HG02610 (cell line): ENCODE results near the gene GPA33.

Experiments
- ATAC-seq: cut with Tn5 transposase; IDR thresholded peaks from one replicate; pipeline ENCODE4 v1.9.1; 2021; ENCODE audit warnings: mild to moderate bottlenecking, moderate library complexity; ENCODE audit not compliant: unreplicated experiment

The GPA33 gene

GRCh38 chr1:167090314-167090942, at the start of gene GPA33:
Gene GPA33 (minus strand): TSS chr1:167090377. CDS start chr1:167090287, 90 bp downstream.
- peak; percentile 83 for ATAC-seq

- no peak for ATAC-seq
These were observed 48.5 kb upstream of the GPA33 start for GRCh38 chr1:167138703-167139102.

DNA sequence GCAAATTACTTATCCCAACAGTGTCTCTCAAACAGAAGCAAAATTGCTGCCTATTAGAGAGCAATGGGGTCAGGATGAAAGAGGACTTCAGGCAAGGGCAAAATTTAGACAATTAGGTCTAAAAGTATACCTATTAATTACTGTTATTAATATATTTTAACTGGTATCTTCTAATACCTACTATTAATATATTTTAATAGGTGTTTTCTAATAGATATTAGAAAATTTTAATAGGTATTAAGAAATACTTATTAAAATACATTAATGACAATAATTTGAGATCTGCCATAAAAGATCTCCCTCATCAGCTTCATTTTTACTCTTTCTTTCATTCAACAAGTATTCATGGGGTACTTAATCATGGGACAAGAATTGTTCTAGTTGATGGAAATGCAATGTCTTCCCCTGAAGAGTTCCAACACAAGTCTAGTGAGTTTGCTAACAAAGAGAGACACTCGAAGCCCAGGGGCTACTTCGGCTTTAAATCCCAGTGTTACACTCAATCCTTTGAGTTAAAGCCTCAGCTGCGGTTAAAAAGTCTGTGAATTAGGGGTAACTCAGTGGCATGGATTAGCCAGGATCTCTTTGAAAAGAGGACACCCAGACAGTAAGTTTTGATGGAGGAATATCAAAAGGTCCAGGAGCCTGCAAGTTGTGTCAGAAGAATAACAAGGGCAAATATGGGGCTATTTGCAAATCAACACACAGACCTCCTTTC, 47.8 kb upstream of the GPA33 start:
- ATAC-seq: no peak

- no peak for ATAC-seq
These were observed 47.2 kb upstream of the GPA33 start for GRCh38 chr1:167137332-167137781.

- no peak for ATAC-seq
These were observed 46.6 kb upstream of the GPA33 start for GRCh38 chr1:167136806-167137205.

GRCh38 chr1:167136191-167136614, 46.0 kb upstream of the GPA33 start:
- no peak for ATAC-seq

DNA sequence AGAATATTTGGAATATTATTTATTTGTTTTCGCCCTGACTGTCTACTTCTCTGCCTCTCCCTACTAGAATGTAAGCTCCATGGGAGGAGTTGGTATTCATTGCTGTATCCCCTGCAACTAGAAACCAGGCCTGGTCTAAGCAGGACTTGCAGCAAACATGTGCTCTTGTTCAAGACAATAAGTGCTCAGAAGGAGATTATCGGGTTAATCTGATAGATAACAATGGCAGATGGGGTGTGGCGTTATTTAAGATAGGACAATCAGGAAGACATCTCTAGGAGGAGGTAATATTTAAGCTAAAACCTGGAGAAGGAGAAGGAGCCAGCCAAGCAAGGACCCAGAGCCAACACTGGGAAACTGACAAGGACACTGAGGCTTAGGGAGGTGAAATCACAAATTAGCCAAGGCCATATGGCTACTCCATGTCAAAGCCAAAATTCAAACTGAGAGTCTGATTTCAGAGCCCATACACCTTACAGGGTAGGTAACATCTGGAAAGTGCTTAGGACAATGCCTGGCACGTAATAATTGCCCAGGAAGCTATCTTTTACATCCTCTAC, 45.2 kb upstream of the GPA33 start:
- ATAC-seq: no peak

DNA sequence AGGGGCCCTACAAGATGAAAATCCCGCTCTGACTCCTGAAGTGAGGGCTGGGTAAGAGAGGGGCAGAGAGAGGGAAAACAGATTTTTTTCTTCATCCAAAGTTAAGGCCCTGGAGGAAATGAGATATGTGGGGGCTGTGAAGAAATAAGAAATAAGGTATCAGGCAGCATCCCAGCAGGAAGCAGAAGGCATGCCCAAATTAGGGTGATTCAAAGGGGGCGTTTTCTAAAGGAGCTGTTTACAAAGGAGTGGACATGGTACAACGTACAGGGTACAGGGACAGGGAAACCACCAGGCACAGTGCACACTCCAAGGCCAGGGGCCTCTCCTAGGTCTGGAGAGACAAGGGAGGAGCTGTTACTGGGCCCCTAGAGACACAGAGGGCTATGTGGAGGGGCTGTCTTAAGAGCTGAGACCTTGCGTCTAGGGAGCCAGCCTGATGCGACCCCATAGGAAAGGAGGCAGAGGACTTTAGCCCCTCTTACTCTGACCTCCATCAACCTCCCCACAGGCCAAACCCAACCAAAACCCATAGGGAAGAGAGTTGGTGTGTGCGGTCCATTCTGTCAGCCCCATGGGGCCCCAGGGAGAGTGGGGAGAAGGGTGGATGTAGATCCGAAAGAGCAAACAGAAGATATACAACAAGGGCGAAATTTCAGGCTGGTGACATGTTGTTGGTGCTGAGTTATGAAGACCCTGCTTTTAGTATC, 42.3 kb upstream of the GPA33 start:
- no peak for ATAC-seq

GRCh38 chr1:167130829-167131510, 40.8 kb upstream of the GPA33 start:
- no peak for ATAC-seq

- ATAC-seq: no peak
These were observed 38.4 kb upstream of the GPA33 start for GRCh38 chr1:167128261-167129227.

DNA sequence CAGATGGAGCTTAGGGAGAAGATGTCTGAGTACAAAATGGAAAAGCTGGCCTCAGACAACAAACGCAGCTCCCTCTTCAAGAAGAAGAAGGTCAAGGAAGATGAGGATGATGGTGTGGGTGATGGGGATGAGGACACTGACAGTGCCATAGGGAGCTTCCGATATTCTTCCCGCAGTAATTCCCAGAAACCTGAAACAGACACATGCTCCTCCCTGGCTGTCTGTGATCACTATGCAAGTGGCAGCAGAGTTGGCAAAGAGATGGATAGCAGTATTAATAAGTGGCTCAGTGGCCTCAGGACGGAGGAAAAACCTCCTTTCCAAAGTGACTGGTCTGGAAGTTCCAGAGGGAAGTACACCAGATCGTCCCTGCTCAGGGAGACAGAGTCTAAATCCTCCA, 37.5 kb upstream of the GPA33 start:
- no peak for ATAC-seq

- no peak for ATAC-seq
These were observed 37.1 kb upstream of the GPA33 start for GRCh38 chr1:167127236-167127635.

GRCh38 chr1:167126811-167127210, 36.6 kb upstream of the GPA33 start:
- no peak for ATAC-seq

GRCh38 chr1:167126317-167126716, 36.1 kb upstream of the GPA33 start:
- ATAC-seq: no peak

DNA sequence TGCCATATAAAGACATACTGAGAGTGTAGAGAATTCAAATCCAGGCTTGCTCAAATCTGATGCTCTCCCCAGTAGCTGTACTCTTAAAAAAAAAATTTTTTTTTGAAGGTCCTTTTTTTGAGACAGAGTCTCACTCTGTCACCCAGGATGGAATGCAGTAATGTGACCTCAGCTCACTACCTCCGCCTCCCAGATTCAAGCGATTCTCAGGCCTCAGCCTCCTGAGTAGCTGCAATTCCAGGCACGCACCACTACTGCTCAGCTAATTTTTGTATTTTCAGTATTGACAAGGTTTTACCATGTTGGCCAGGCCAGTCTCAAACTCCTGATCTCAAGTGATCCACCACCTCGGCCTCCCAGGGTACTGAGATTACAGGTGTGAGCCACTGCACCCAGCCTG, 32.4 kb upstream of the GPA33 start:
- no peak for ATAC-seq

GRCh38 chr1:167122121-167122480, 31.9 kb upstream of the GPA33 start:
- no peak for ATAC-seq

- no peak for ATAC-seq
These were observed 31.4 kb upstream of the GPA33 start for GRCh38 chr1:167121375-167122120.

- ATAC-seq: no peak
These were observed 30.7 kb upstream of the GPA33 start for GRCh38 chr1:167120899-167121298.

- no peak for ATAC-seq
These were observed 29.5 kb upstream of the GPA33 start for GRCh38 chr1:167119696-167120095.
